Measurements from ENCODE around the gene POLRMT. TPM values are rescaled to one million over a fixed set of nuclear protein-coding genes. Genes with fewer than 3 reads are reported as not detected.
"Not testable (repeated sequence)": the region's sequence is repeated elsewhere in the genome, so short reads cannot be mapped to it uniquely, and the experiment has no call there.

Gene POLRMT
- total RNA-seq, 1 donor from 2014 or later, result 56.0 TPM

DNA sequence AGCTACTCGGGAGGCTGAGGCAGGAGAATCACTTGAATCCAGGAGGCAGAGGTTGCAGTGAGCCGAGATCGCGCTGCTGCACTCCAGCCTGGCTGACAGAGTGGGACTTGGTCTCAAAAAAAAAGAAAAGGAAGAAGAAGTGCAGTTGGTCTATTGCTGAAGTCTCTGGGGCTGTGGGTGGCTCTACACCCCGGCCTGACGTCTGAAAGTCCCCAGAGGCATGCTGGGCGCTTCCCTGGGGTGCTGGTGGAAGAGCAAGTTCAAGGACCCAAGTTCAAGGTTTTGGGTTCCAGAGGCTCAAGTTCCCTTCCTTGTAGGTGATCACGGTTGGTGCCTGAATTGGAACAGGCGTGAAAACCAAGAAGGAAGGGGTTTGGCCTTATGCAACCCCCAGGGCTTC is 39.8 kb downstream of the POLRMT start:
- DNase-seq (ENCODE audit: low spot score), result no peak

DNA sequence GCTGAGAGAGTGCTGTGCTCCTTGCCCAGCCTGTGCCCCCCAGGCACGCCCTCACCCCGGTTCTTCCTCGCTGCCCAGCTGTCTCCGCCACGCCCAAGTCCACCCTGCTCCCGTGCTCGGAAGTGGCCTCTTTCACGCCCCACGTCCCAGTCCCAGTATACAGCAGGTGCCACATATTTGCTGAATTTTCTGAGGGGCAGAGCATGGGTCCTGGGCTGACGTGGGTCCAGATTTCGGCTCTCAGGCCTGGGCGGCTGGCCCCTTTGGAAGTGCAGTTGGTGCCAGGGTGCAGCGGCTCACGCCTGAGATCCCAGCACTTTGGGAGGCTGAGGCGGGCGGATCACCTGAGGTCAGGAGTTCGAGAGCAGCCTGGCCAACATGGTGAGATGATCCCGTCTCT is 40.3 kb downstream of the POLRMT start:
- no peak for DNase-seq (ENCODE audit: low spot score)

DNA sequence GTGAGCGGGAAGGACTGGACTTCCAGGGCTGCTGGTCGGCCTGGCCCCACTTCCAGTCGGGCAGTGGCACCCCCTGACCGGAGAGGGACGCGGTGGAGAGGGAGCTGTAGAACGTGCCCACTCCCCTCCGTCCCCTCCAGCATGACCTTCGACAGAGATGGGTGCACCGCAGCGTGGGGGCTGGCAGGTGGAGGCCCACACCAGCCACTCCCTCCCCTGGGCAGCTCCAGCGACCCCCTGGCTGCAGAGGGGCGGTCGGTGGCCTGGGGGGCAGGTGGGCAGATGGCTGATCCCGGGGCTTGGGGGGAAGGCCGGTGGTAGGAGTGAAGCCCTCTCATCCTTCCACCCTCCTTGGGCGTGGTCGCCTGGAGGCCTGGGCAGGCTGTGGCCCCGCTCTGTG is 41.2 kb downstream of the POLRMT start:
- no peak for DNase-seq (ENCODE audit: low spot score)

DNA sequence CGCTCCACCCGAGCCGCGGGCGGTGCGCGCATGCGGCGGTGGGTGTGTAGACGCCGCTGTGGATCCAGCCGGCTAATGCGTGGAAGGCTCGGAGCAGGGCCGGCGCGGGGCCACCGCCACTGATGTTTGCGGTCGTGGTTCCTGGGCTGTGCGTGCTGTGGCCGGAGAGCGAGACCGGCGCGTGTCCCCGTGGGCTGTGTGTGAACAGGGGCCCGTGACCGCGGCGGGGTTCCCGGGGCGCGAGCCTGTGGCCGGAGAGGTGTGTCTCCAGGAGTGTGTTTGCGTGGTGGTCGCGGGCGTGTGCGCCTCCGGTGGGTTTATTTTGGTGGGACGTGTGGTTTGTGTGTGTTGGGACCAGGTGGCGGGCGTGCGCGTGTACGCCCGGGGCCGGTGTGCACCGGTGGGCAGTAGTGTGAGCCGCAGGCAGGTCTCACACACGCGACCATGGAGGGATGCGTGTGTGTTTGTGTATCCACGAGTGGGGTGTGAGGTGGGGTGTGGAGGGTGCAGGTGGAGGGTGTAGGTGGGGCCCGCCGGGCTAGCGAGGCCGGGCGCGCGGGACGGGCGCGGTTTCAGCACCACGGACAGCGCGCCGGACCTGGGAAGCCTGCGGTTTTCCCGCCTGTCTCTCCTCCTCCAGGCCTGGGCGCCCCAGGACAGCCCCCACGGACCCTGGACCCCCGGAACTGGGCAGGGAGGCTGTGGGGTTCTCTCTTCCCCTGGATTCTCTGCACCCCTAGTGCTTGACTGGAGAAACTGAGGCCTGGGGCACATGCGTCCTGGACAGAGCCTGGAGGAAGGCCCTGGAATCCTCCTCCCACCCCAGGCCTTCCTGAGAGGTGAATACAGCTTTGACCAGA is 42.0 kb downstream of the POLRMT start:
- no peak for DNase-seq (ENCODE audit: low spot score)

DNA sequence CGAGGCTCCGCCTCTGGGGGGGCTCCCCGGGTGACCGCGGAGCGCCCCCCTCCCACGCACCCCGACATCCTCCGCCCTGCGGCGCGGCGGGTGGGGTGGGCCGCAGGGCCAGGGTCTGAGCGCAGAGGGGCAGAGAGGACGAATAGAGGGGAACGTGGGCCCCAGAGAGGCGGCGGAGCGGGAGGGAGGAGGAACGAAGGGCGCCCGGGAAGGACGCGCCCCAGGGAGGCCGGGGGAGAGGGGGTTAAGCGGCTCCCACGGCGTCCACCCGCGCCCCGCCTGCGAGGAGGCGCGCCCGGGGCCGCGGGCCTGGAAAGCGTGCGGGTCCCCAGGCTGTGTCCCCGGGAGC is 42.6 kb downstream of the POLRMT start:
- DNase-seq (ENCODE audit: low spot score), result no peak

DNA sequence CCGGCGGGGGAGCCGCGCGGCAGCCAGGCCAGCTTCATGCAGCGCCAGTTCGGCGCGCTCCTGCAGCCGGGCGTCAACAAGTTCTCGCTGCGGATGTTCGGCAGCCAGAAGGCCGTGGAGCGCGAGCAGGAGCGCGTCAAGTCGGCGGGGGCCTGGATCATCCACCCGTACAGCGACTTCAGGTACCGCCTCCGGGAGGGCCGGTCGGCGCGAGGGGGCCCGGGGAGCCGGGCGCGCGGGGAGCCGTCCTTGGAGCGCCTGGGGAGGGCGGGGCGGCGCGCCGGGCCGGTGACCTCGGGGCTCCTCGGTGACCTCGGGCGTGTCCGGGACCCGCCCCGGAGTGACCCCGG is 43.0 kb downstream of the POLRMT start:
- DNase-seq (ENCODE audit: low spot score), result no peak

DNA sequence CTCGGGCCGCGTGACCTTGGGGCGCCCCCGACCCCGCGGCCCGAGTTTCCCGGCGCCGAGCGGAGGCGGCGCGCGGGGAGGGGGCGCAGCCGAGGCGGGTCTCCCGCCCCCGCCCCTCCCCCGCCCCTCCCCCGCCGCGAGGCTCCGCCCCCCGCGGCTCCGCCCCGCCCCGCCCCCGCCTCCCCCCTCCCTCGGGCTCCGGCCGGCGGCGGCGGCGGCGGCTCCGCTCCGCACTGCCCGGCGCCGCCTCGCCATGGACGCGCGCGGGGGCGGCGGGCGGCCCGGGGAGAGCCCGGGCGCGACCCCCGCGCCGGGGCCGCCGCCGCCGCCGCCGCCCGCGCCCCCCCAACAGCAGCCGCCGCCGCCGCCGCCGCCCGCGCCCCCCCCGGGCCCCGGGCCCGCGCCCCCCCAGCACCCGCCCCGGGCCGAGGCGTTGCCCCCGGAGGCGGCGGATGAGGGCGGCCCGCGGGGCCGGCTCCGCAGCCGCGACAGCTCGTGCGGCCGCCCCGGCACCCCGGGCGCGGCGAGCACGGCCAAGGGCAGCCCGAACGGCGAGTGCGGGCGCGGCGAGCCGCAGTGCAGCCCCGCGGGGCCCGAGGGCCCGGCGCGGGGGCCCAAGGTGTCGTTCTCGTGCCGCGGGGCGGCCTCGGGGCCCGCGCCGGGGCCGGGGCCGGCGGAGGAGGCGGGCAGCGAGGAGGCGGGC is 43.5 kb downstream of the POLRMT start, which contains the start of gene HCN2:
Gene HCN2 (plus strand): TSS at position 189 of the 703 bp plus-strand sequence. CDS start 65 bp downstream, at position 254.
- DNase-seq (ENCODE audit: low spot score), result no peak

DNA sequence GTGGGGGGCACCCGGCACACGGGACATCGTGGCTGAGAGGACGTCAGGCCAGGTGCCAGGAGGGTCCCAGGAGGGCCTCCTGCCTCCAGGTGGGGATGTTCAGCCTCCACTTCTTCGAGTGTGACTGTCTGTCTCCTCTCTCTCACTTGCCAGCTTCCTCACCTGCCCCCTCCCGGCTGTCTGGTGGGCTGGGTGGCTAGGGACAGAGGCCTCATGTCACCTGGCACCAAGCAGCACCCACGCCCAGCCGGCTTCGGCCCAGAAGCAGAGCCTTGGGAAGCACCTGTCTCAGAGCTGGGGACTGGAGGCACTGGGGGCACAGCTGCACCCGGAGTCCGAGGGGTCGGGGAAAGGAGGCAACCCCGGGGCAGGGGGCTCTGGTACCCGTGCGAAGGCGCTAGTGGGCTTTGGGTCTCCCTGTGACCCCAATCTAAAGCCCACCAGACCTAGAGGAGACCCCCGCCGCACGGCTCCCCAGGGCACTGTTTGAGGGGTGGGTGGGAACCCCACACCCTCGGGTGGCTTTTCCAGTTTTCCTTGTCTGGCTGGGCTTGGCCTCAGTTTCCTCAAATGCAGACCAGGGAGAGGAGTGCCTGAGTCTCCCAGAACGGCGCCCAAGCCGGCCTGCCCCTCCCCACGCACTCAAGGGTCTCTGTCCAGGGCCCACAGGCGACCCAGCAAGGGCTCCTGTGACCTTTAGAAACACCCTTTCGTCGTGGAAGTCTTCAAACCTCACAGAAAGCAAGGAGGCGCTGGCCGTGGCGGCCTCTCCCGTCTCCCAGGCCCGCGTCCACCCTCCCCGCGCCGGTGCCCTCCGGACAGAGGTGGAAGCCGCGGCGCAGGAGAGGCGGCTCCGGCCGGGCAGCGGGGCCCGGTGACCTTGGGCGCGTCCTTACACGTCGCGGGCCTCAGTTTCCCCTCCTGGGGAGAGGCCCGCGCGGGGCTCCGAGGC is 44.3 kb downstream of the POLRMT start:
- DNase-seq (ENCODE audit: low spot score), result no peak

DNA sequence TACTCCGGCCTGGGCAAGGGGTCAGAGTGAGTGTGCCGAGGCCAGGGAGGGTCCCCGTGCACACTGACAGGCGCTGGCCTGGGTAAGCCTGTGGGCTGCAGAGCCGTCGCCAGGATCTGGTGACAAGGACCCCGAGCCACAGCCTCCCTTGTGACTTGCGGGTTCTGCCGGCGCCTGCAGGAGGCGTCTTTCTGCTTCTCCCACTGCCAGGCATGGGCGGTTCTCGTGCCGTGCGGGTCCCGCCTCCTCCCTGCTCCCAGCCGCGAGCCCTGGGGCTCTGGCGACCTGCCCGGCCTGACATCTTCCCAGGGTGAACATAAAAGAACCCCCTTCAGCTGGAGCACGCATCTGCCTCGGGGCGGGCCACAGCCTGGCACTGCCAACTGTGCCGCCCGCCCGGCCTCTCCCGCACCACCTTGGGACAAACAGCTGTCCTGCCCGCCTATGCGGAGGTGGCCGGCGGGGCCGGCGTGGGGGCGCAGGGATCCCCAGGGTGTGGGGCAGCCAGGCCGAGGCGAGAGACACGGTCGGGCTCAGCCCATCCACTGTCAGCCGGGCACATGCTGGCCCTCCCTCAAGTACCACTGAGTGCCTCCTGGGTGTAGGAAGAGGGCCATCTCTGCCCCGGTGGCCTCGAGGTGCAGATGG is 45.1 kb downstream of the POLRMT start:
- DNase-seq (ENCODE audit: low spot score), result no peak

DNA sequence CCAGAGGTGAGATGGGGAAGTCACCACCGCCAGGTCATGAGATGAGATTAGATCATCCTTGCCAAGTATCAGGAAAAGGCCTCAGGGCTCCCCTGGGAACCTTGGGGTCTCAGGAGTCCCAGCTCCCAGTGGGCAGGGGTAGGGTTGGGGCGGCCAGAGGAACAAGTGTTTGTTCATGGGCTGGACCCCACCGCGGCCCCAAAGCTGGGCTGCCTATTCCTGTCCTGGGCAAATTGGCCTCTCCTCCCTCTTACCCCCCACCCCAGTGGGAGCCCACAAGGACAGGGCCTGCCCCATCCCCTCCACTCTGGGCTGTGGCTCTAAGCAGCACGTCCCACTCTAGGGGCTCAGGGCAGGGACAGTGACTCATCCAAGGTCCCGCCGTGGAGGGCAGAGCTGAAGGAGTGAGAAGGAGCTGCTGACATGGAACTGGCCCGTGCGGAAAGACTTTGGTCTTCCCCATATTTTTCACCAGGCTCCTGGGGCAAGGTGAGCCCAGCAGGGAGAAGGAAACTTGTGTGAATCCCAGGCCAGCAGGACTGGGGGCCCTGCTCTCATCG is 47.7 kb downstream of the POLRMT start:
- DNase-seq (ENCODE audit: low spot score), result no peak

DNA sequence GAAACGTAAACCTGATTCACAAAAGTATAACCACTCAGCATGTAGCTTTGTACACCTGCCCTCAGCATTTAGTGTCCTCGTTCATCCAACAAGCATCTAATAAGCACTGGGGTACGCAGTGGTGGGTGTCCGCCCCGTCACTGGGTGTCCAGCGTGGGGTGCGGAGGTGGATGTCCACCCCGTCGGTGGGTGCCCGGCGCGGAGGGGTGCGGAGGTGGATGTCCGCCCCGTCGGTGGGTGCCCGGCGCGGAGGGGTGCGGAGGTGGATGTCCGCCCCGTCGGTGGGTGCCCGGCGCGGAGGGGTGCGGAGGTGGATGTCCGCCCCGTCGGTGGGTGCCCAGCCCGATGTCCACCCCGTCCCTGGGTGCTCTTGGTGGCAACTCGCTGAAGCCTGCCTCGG is 48.2 kb downstream of the POLRMT start:
- DNase-seq (ENCODE audit: low spot score), result not testable (repeated sequence)

DNA sequence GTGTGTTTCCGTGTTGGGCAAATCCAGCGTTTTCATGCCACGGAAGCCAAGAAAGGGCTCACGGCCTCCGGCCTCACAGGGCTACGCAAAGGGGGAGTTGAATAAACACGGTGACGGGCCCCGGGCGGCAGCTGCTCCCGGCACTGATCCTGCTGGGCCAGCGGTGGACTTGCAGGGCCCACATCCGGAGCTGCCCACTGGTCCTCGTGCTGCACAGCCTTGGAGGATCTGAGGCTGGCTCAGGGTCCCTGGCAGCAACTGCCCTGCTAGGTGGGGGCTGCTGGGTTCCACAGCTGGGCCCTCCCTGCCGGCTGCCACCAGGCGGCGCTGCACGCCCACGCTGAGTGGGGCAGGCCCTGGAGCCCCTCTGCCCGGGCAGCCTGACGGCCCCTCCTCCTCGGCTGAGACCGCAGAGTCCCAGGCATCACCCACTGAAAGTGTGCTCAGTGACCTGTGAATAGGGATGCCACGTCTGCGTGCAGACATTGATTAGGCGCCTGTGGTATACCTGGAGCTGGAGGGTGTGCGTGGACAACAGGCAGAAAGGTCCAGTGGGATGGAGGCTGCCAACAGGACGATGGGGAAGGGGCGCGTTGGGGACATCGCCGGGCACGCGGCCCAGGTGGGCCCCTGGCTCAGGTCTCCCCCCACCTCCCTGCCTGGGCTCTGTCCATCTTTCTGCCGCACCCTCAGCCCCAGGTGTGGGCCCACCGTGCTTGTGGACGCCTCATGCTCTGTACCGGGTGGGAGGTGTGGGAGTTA is 48.9 kb downstream of the POLRMT start:
- DNase-seq (ENCODE audit: low spot score), result no peak

DNA sequence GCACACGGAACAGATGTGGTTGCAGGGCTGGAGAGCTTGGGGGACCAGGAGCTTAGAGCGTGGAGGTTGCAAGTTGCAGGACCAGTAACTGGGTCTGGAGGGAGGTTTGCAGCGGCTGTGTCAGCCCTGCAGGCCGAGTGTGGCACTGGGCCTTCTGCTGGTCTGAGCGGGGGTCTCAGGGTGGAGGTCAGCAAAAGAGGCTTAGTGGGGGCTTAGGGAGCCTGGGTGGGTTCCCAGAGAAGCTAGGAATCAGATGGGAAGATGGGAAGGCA is 49.4 kb downstream of the POLRMT start:
- DNase-seq (ENCODE audit: low spot score), result no peak

DNA sequence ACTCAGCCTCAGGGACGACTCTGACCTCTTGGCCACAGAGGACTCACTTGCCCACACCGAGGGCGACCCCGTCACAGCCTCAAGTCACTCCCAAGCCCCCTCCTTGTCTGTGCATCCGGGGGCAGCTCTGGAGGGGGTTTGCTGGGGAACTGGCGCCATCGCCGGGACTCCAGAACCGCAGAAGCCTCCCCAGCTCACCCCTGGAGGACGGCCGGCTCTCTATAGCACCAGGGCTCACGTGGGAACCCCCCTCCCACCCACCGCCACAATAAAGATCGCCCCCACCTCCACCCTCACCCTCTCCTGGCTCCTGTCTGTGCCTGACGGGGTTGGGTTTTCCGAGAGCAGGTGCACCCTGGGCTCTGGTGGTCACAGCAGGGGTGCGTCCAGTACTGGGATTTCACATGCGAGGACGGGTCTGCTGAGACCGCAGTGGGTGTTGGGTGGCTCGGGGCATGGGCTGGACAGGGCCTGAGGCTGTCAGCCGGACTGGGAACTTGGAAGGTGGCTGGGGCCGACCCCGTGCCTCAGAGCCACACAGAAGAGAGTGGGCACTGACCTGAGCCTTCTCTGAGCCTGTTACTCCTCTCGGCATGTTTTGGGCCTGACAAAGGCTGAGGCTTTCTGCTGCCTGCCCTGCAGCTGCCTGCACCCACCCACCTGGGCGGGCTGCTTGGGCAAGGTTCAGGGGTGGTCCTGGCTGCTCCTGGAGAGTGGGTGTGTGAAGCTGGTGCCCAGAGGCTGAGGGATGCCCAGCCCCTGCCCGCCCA is 50.0 kb downstream of the POLRMT start:
- DNase-seq (ENCODE audit: low spot score), result no peak

DNA sequence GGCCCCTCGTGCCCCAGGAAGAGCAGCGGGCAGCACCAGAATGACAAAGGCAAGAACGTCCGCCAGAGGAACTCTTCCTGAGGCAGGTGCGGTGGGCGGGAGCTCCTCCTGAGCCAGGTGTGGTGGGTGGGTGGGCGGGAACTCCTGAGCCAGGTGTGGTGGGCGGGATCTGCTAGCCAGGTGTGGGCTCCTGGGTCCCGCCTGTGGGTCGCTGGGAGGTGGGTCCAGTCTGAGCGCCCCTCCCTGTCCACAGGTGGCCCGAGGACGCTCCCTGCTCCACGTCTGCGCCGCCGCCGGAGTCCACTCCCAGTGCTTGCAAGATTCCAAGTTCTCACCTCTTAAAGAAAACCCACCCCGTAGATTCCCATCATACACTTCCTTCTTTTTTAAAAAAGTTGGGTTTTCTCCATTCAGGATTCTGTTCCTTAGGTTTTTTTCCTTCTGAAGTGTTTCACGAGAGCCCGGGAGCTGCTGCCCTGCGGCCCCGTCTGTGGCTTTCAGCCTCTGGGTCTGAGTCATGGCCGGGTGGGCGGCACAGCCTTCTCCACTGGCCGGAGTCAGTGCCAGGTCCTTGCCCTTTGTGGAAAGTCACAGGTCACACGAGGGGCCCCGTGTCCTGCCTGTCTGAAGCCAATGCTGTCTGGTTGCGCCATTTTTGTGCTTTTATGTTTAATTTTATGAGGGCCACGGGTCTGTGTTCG is 50.7 kb downstream of the POLRMT start:
- no peak for DNase-seq (ENCODE audit: low spot score)

DNA sequence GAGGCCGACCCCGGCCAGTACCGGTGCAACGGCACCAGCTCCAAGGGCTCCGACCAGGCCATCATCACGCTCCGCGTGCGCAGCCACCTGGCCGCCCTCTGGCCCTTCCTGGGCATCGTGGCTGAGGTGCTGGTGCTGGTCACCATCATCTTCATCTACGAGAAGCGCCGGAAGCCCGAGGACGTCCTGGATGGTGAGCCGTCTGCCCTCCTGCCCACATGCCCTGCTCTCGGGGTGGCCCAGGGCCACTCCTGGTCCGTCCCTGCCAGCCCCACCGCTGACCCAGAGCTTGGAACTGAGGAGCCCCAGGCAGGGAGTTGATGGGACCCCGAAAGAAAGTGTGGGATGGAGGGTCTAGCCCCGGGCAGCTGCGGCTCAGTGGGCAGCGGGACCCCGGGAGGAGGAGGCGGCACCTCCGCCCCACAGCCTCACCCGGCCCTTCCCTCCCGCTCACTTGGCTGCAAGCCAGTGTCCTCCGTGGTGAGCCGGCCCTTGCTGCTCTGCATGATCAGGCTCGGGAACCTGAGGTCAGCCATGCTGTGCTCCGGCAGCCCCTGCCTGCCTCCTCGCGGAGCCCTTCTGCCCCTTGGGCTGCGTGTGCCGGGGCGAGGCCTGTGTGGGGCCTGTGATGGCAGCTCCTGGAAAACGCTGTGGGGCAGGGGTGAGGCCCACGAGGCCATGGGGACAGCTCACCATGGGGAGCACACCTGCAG is 51.8 kb downstream of the POLRMT start:
- no peak for DNase-seq (ENCODE audit: low spot score)

DNA sequence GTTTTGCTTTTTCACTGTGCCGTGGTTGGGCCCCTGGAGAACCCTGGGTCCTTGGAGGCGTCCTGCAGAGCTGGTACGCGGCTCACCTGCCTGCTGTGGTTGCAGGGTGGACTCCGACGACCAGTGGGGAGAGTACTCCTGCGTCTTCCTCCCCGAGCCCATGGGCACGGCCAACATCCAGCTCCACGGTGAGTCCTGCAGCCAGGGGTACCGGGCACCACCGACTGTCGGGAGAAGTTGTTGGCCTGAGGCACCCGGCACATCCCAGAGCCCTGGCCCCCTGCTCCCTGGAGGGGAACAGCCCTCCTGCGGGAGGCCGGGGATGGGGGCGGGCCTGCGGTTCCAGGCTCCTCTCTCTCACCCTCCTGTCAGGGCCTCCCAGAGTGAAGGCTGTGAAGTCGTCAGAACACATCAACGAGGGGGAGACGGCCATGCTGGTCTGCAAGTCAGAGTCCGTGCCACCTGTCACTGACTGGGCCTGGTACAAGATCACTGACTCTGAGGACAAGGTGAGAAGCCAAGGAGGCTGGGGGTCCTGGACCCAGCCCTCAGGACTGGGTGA is 53.0 kb downstream of the POLRMT start:
- no peak for DNase-seq (ENCODE audit: low spot score)

DNA sequence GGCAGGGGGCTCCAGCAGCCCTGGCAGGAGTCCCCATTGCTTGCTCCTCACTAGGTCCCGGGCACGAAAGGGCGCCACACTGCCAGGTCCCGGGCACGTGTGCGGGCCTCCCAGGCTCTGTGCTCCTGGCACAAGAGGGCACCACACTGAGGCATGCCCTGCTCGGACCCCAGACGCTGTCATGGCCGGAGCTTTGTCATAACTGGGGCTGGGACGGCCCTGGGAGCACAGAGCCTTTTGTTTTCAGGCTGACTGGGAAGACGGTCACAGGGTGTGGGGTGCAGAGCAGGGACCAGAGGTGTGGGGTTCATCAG is 53.5 kb downstream of the POLRMT start:
- DNase-seq (ENCODE audit: low spot score), result no peak

Data from mucosa of gallbladder (tissue), 1 donor.